HepG2 (cell line): ENCODE measurements around the gene ADCYAP1R1. TPM values are rescaled to one million over a fixed set of nuclear protein-coding genes. Genes with fewer than 3 reads are reported as not detected.

Experiments
- ATAC-seq: fragments of 200-7000 bp; cut with Tn5 transposase; 3 replicates; pipeline ENCODE4 v1.9.1; 2020; ENCODE audit warnings: mild to moderate bottlenecking, moderate library complexity
- BruUV-seq: library from RNA; stranded (reverse); fragments of 400-500 nt; replicated peaks from 2 replicates; lab custom pipeline; 2021; lab: Mats Ljungman, UMichigan
- CTCF ChIA-PET: fragments of 300-600 bp; formaldehyde crosslinking; extraction: SDS; loops from one replicate; lab custom pipeline; 2021; ENCODE audit warnings: low total read pairs, inconsistent platforms, low intra/inter-chr PET ratio; lab: Yijun Ruan, JAX
- POLR2A ChIA-PET: fragments of 350-600 bp; sonication (Branson Sonifier 250); formaldehyde crosslinking; loops from one replicate; lab custom pipeline; 2020; ENCODE audit warnings: antibody characterized with exemption, inconsistent platforms; lab: Yijun Ruan, JAX
- DNase-seq: peaks from one replicate; pipeline ENCODE4 v3.0.0-alpha.2; 2015; ENCODE audit warnings: low spot score
- FAIRE-seq: peaks from 3 replicates; lab custom pipeline; 2011; peaks lifted over from hg19 to GRCh38; lab: Jason Lieb, UNC
- H2AFZ ChIP-seq: one replicate; pipeline ENCODE4 v1.6.1; 2011; ENCODE audit warnings: low read length, inconsistent platforms
- H3K27ac ChIP-seq: fragments of 300-600 bp; 3 replicates; pipeline ENCODE4 v1.8.0; 2011; ENCODE audit warnings: mixed run types, mild to moderate bottlenecking, mixed read lengths, low read length, inconsistent platforms; ENCODE audit not compliant: insufficient read depth; ENCODE audit errors: extremely low read length
- H3K27me3 ChIP-seq, 2 experiments: fragments of 200-600 bp in 1 of 2; 2 replicates in 1 of 2; 3 replicates in 1 of 2; pipeline versions ENCODE4 v1.6.0 to v1.8.0; 2011; ENCODE audit warnings: low read length in 2 of 2, mild to moderate bottlenecking in 2 of 2, moderate library complexity in 2 of 2, inconsistent platforms in 1 of 2; ENCODE audit not compliant: insufficient read depth in 2 of 2, control insufficient read depth in 1 of 2
- H3K36me3 ChIP-seq, 2 experiments: fragments of 200-600 bp in 1 of 2; replicated peaks in 1 of 2; 2 replicates in 1 of 2; 3 replicates in 1 of 2; pipeline versions ENCODE4 v1.5.1 to v1.8.0; 2011; ENCODE audit warnings: low read length in 2 of 2, inconsistent platforms in 1 of 2; ENCODE audit not compliant: insufficient read depth in 2 of 2, control insufficient read depth in 1 of 2
- H3K4me1 ChIP-seq: 2 replicates; pipeline ENCODE4 v1.5.1; 2012; ENCODE audit warnings: low read length, inconsistent platforms; ENCODE audit not compliant: insufficient read depth
- H3K4me2 ChIP-seq: 2 replicates; pipeline ENCODE4 v1.6.0; 2011; ENCODE audit warnings: low read depth, low read length, inconsistent platforms
- H3K4me3 ChIP-seq, 3 experiments: fragments of 200-600 bp in 1 of 3; sonication (generic), shearing (Covaris generic) in 1 of 3; replicated peaks in 1 of 3; 2 replicates each; pipeline ENCODE4 v1.5.1; 2011 to 2016; ENCODE audit warnings: low read length in 3 of 3, inconsistent platforms in 2 of 3, low read depth in 2 of 3, mild to moderate bottlenecking in 2 of 3, control low read depth in 1 of 3, mixed read lengths in 1 of 3; ENCODE audit not compliant: insufficient read depth in 1 of 3
- H3K79me2 ChIP-seq: one replicate; pipeline ENCODE4 v1.6.1; 2011; ENCODE audit warnings: low read length, inconsistent platforms; ENCODE audit not compliant: insufficient read depth
- H3K9ac ChIP-seq: 2 replicates; pipeline ENCODE4 v1.6.0; 2011; ENCODE audit warnings: mild to moderate bottlenecking, low read depth, low read length, inconsistent platforms; ENCODE audit not compliant: insufficient read depth
- H3K9me3 ChIP-seq: 2 replicates; pipeline ENCODE4 v1.5.1; 2012; ENCODE audit warnings: mild to moderate bottlenecking, low read length
- H4K20me1 ChIP-seq: 2 replicates; pipeline ENCODE4 v1.6.0; 2011; ENCODE audit warnings: inconsistent platforms, mild to moderate bottlenecking, low read length, moderate library complexity; ENCODE audit not compliant: insufficient read depth
- ETV5 ChIP-seq: IDR thresholded peaks from 2 replicates; pipeline ENCODE4 v1.6.1; 2018; ENCODE audit warnings: missing biosample characterization, missing genetic modification reagents, inconsistent platforms, borderline replicate concordance
- RBM22 ChIP-seq: fragments of 200-400 bp; formaldehyde crosslinking; optimal IDR thresholded peaks from 2 replicates; pipeline ENCODE3; 2017; ENCODE audit warnings: mild to moderate bottlenecking, low read length, moderate library complexity
- SAP130 ChIP-seq: IDR thresholded peaks from 2 replicates; pipeline ENCODE4 v1.6.1; 2016; ENCODE audit warnings: low read depth
- ZFYVE20 ChIP-seq: sonication (generic); formaldehyde crosslinking; IDR thresholded peaks from 2 replicates; pipeline ENCODE4 v1.8.0; 2023; ENCODE audit warnings: low read depth, mild to moderate bottlenecking, moderate library complexity, missing genetic modification reagents, borderline replicate concordance
- ZNF558 ChIP-seq: sonication (generic); formaldehyde crosslinking; IDR thresholded peaks from 2 replicates; pipeline ENCODE4 v1.9.0; 2022; ENCODE audit warnings: mild to moderate bottlenecking, missing genetic modification reagents, borderline replicate concordance
- WGBS: methylation state at CpG from one replicate; pipeline ENCODE4 v1.1.6; 2017; ENCODE audit warnings: low lambda C conversion rate; 5-methylcytosine and 5-hydroxymethylcytosine counted together
- in situ Hi-C: cut with HindIII; loops from 2 replicates; pipeline ENCODE4 v1.10.0; 2017; ENCODE audit warnings: low pct_unique_long_range_greater_than_20kb; ENCODE audit not compliant: extremely low pct_ligation_motif_present
- intact Hi-C: fragments of 100-400 bp; cut with micrococcal nuclease; formaldehyde crosslinking; loops from one replicate; pipeline ENCODE4 v1.10.0; 2022; ENCODE audit not compliant: unreplicated experiment
- polyA plus RNA-seq, 8 experiments: library from polyadenylated mRNA; depleted of rRNA in 3 of 8; stranded (reverse) in 7 of 8; unstranded in 1 of 8; fragments of >200 nt; fragmentation: Illumina TruSeq in 4 of 8; extraction: Trizol in 4 of 8; gene quantifications; 2 replicates each; pipeline versions ENCODE4 v1.2.1 to v1.2.3, GENCODE V29; 2011 to 2016; ENCODE audit warnings: low read depth in 4 of 8, missing spikeins in 1 of 8, mixed read lengths in 1 of 8; ENCODE audit not compliant: insufficient read depth in 1 of 8
- total RNA-seq, 5 experiments: library from RNA; depleted of rRNA; stranded (reverse); fragments of >200 nt; fragmentation: Illumina TruSeq; extraction: Trizol; gene quantifications; 2 replicates each; pipeline ENCODE4 v1.2.3, GENCODE V29; 2016; ENCODE audit warnings: low read depth in 1 of 5
- TF ChIP-seq, protein P1 (sequence below): sonication (generic); formaldehyde crosslinking; IDR thresholded peaks from 2 replicates; pipeline ENCODE4 v1.5.0; 2020; ENCODE audit warnings: mild to moderate bottlenecking, missing genetic modification reagents, borderline replicate concordance
- TF ChIP-seq, protein P2 (sequence below): IDR thresholded peaks from 2 replicates; pipeline ENCODE4 v1.6.1; 2018; ENCODE audit warnings: missing genetic modification reagents, mild to moderate bottlenecking, missing compliant biosample characterization
- TF ChIP-seq, protein P3 (sequence below): sonication (generic); formaldehyde crosslinking; IDR thresholded peaks from 2 replicates; pipeline ENCODE4 v1.5.0; 2020; ENCODE audit warnings: mild to moderate bottlenecking, missing genetic modification reagents
- TF ChIP-seq, protein P4 (sequence below): sonication (generic); formaldehyde crosslinking; IDR thresholded peaks from 2 replicates; pipeline ENCODE4 v1.4.0; 2020; ENCODE audit warnings: missing genetic modification reagents, borderline replicate concordance
- TF ChIP-seq, protein P5 (sequence below): sonication (generic); formaldehyde crosslinking; IDR thresholded peaks from 2 replicates; pipeline ENCODE4 v1.4.0; 2020; ENCODE audit warnings: missing genetic modification reagents, mild to moderate bottlenecking, borderline replicate concordance

ADCYAP1R1 gene
- total and polyA plus RNA-seq, 2 of the 13 experiments (the other 11 are each of a cell fraction or from before 2014, with no cell fraction given), result not detected

DNA sequence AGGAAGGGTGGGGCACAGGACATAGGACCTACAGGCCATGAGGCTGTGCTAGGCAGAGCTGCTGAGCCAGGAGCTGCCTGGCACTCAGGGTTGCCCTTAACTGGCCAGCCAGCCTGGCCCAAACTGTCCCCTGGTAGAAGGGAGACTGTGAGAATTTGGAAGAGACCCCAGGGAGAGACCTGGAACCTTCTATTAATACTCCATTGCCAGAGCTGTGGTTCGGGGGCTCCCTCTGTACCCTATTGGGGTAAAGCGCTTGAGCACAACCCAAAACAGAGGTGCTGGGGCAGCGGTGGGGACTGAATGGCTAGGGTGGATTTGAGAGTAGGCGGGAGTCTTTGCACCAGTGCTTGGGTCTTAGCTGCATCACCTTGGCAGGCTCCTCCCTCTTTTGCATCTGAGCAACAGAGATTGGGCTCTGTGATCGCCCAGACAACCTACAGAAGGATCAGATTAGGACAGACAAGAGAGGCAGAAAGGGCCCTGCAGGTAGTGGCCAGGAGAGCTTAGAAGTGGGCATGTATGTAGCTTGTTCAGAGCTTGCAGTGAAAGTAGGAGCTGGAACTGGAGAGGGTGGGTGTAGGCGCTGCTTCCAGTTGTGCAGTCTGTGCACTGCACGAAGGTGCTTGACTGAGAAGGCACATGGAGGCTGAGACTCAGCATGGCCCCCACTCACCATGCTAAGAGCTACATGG, 53.3 kb downstream of the ADCYAP1R1 start:
- no peak for FAIRE-seq
- Histone ChIP-seq H3K36me3 (no peaks in the 10 kb centered on the region), H3K9me3 (no peaks in the 10 kb centered on the region), H2AFZ (no peak overlapping the region), H3K27ac (no peak overlapping the region), H3K27me3 (peaks cover 3 to 15% of the 10 kb centered on the region in 2 experiments; a peak in 3 of 5 replicates), H3K4me1 (no peaks in the 10 kb centered on the region), H3K9ac (no peak overlapping the region), H3K4me2 (no peak overlapping the region), H3K79me2 (no peaks in the 10 kb centered on the region), H4K20me1 (no peaks in the 10 kb centered on the region), H3K4me3 (no peak overlapping the region)
- in situ Hi-C loops (no loop called here), intact Hi-C loops (no loop called here)
- DNase-seq, result no peak
- WGBS, result 0% methylated on average over 3 of the region's 7 CpGs
- CTCF ChIA-PET, result no interaction called here
- no peak for ATAC-seq
- POLR2A ChIA-PET, result no interaction called here
- no TSS peak for BruUV-seq
- TF ChIP-seq, protein P1, sequence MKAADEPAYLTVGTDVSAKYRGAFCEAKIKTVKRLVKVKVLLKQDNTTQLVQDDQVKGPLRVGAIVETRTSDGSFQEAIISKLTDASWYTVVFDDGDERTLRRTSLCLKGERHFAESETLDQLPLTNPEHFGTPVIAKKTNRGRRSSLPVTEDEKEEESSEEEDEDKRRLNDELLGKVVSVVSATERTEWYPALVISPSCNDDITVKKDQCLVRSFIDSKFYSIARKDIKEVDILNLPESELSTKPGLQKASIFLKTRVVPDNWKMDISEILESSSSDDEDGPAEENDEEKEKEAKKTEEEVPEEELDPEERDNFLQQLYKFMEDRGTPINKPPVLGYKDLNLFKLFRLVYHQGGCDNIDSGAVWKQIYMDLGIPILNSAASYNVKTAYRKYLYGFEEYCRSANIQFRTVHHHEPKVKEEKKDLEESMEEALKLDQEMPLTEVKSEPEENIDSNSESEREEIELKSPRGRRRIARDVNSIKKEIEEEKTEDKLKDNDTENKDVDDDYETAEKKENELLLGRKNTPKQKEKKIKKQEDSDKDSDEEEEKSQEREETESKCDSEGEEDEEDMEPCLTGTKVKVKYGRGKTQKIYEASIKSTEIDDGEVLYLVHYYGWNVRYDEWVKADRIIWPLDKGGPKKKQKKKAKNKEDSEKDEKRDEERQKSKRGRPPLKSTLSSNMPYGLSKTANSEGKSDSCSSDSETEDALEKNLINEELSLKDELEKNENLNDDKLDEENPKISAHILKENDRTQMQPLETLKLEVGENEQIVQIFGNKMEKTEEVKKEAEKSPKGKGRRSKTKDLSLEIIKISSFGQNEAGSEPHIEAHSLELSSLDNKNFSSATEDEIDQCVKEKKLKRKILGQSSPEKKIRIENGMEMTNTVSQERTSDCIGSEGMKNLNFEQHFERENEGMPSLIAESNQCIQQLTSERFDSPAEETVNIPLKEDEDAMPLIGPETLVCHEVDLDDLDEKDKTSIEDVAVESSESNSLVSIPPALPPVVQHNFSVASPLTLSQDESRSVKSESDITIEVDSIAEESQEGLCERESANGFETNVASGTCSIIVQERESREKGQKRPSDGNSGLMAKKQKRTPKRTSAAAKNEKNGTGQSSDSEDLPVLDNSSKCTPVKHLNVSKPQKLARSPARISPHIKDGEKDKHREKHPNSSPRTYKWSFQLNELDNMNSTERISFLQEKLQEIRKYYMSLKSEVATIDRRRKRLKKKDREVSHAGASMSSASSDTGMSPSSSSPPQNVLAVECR (CRISPR knock-in tag), result no peak
- TF ChIP-seq, protein P2, sequence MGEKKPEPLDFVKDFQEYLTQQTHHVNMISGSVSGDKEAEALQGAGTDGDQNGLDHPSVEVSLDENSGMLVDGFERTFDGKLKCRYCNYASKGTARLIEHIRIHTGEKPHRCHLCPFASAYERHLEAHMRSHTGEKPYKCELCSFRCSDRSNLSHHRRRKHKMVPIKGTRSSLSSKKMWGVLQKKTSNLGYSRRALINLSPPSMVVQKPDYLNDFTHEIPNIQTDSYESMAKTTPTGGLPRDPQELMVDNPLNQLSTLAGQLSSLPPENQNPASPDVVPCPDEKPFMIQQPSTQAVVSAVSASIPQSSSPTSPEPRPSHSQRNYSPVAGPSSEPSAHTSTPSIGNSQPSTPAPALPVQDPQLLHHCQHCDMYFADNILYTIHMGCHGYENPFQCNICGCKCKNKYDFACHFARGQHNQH (CRISPR knock-in tag), result no peak
- no peak for TF ChIP-seq ZNF558
- no peak for TF ChIP-seq RBM22
- TF ChIP-seq, protein P3, sequence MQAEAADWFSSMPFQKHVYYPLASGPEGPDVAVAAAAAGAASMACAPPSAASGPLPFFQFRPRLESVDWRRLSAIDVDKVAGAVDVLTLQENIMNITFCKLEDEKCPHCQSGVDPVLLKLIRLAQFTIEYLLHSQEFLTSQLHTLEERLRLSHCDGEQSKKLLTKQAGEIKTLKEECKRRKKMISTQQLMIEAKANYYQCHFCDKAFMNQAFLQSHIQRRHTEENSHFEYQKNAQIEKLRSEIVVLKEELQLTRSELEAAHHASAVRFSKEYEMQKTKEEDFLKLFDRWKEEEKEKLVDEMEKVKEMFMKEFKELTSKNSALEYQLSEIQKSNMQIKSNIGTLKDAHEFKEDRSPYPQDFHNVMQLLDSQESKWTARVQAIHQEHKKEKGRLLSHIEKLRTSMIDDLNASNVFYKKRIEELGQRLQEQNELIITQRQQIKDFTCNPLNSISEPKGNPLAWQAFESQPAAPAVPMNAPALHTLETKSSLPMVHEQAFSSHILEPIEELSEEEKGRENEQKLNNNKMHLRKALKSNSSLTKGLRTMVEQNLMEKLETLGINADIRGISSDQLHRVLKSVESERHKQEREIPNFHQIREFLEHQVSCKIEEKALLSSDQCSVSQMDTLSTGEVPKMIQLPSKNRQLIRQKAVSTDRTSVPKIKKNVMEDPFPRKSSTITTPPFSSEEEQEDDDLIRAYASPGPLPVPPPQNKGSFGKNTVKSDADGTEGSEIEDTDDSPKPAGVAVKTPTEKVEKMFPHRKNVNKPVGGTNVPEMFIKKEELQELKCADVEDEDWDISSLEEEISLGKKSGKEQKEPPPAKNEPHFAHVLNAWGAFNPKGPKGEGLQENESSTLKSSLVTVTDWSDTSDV (CRISPR knock-in tag), result no peak
- no peak for TF ChIP-seq ETV5 (CRISPR knock-in tag)
- TF ChIP-seq SAP130 (CRISPR knock-in tag), result no peak
- TF ChIP-seq, protein P4, sequence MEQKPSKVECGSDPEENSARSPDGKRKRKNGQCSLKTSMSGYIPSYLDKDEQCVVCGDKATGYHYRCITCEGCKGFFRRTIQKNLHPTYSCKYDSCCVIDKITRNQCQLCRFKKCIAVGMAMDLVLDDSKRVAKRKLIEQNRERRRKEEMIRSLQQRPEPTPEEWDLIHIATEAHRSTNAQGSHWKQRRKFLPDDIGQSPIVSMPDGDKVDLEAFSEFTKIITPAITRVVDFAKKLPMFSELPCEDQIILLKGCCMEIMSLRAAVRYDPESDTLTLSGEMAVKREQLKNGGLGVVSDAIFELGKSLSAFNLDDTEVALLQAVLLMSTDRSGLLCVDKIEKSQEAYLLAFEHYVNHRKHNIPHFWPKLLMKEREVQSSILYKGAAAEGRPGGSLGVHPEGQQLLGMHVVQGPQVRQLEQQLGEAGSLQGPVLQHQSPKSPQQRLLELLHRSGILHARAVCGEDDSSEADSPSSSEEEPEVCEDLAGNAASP (CRISPR knock-in tag), result no peak
- no peak for TF ChIP-seq ZFYVE20 (CRISPR knock-in tag)
- TF ChIP-seq, protein P5, sequence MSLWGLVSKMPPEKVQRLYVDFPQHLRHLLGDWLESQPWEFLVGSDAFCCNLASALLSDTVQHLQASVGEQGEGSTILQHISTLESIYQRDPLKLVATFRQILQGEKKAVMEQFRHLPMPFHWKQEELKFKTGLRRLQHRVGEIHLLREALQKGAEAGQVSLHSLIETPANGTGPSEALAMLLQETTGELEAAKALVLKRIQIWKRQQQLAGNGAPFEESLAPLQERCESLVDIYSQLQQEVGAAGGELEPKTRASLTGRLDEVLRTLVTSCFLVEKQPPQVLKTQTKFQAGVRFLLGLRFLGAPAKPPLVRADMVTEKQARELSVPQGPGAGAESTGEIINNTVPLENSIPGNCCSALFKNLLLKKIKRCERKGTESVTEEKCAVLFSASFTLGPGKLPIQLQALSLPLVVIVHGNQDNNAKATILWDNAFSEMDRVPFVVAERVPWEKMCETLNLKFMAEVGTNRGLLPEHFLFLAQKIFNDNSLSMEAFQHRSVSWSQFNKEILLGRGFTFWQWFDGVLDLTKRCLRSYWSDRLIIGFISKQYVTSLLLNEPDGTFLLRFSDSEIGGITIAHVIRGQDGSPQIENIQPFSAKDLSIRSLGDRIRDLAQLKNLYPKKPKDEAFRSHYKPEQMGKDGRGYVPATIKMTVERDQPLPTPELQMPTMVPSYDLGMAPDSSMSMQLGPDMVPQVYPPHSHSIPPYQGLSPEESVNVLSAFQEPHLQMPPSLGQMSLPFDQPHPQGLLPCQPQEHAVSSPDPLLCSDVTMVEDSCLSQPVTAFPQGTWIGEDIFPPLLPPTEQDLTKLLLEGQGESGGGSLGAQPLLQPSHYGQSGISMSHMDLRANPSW (CRISPR knock-in tag), result no peak
